ENCODE data around the gene NR2E3. TPM values are rescaled to one million over a fixed set of nuclear protein-coding genes. Genes with fewer than 3 reads are reported as not detected.
"Not testable (repeated sequence)": the region's sequence is repeated elsewhere in the genome, so short reads cannot be mapped to it uniquely, and the experiment has no call there.

Gene NR2E3
- total RNA-seq, 2 donors from 2014 or later: not detected

GRCh38 chr15:71820127-71820526 lies 9.8 kb downstream of the NR2E3 start:
- Mint-ChIP-seq H3K9me3 (peaks cover 13% of the 10 kb centered on the region), H3K36me3 (ENCODE audit: low read depth) (peaks cover 27% of the 10 kb centered on the region), H3K27me3 (no peaks in the 10 kb centered on the region), H3K27ac (no peak overlapping the region), H3K4me1 (no peaks in the 10 kb centered on the region), H3K4me3 (no peak overlapping the region)
- no peak for ATAC-seq (replicated peaks)

GRCh38 chr15:71821547-71822129 lies 11.3 kb downstream of the NR2E3 start:
- Mint-ChIP-seq H3K27me3 (no peaks in the 10 kb centered on the region), H3K36me3 (ENCODE audit: low read depth) (peaks cover 42% of the 10 kb centered on the region), H3K27ac (no peak overlapping the region), H3K4me1 (no peaks in the 10 kb centered on the region), H3K9me3 (peaks cover 13% of the 10 kb centered on the region), H3K4me3 (no peak overlapping the region)
- no peak for ATAC-seq (replicated peaks)

GRCh38 chr15:71822890-71823630 lies 12.7 kb downstream of the NR2E3 start:
- H3K27me3 Mint-ChIP-seq: no peaks in the 10 kb centered on the region
- no peak overlapping the region for H3K27ac Mint-ChIP-seq
- H3K4me1 Mint-ChIP-seq: no peaks in the 10 kb centered on the region
- peaks cover 13% of the 10 kb centered on the region for H3K9me3 Mint-ChIP-seq
- no peak overlapping the region for H3K4me3 Mint-ChIP-seq
- ATAC-seq (replicated peaks): no peak
- peaks cover 57% of the 10 kb centered on the region for H3K36me3 Mint-ChIP-seq (ENCODE audit: low read depth)

DNA sequence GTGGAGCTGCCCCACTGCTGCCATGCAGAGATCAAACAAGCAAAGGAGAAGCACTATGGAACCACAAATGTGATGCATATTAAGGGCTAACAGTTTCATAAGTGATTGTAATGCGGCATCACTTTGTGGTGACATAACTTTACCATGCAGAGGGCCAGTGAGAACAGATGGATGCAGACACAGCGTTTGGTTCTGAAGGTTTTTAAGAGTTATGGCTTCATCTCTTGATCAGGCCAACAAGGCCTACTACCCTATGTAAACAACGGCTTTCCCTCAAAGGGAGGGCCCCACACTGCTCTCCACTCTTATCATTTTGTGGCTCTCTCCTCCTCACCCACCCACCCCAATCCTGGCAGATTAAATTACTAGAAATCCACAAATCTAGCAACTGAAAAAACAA lies 13.4 kb downstream of the NR2E3 start:
- H3K36me3 Mint-ChIP-seq (ENCODE audit: low read depth): peaks cover 64% of the 10 kb centered on the region
- H3K27ac Mint-ChIP-seq: no peak overlapping the region
- H3K9me3 Mint-ChIP-seq: peaks cover 13% of the 10 kb centered on the region
- no peaks in the 10 kb centered on the region for H3K27me3 Mint-ChIP-seq
- H3K4me1 Mint-ChIP-seq: peaks cover 3% of the 10 kb centered on the region
- H3K4me3 Mint-ChIP-seq: no peak overlapping the region
- ATAC-seq (replicated peaks): no peak

- Mint-ChIP-seq H3K4me1 (peaks cover 6% of the 10 kb centered on the region), H3K9me3 (peaks cover 12% of the 10 kb centered on the region), H3K4me3 (no peak overlapping the region), H3K36me3 (ENCODE audit: low read depth) (peaks cover 78% of the 10 kb centered on the region), H3K27ac (no peak overlapping the region), H3K27me3 (no peaks in the 10 kb centered on the region)
- ATAC-seq (replicated peaks): no peak
Observed at GRCh38 chr15:71825021-71825730, 14.8 kb downstream of the NR2E3 start.

GRCh38 chr15:71826196-71826595 lies 15.8 kb downstream of the NR2E3 start:
- Mint-ChIP-seq H3K27ac (no peak overlapping the region), H3K4me1 (peaks cover 6% of the 10 kb centered on the region), H3K4me3 (no peak overlapping the region), H3K9me3 (peaks cover 7% of the 10 kb centered on the region), H3K27me3 (no peaks in the 10 kb centered on the region), H3K36me3 (ENCODE audit: low read depth) (peaks cover 81% of the 10 kb centered on the region)
- ATAC-seq (replicated peaks): no peak

DNA sequence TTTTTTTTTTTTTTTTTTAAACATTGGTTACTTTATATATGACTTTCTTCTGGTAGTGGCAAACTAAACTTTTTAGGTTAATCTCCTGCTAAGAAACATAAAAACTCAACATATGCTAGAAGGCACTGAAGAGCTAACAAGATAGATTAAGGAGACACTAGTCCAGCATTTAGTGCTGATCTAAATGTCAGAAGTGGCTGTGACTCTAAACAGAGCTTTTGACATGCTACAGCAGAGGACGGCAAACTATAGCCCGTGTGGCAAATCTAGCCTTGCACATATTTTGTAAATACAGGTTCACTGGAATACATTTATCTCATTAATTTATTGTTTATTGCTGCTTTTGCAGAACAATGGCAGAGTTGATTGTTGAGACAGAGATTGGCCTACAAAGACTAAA lies 20.6 kb downstream of the NR2E3 start:
- no peaks in the 10 kb centered on the region for H3K9me3 Mint-ChIP-seq
- no peak for ATAC-seq (replicated peaks)
- no peak overlapping the region for H3K27ac Mint-ChIP-seq
- peaks cover 6% of the 10 kb centered on the region for H3K4me1 Mint-ChIP-seq
- H3K36me3 Mint-ChIP-seq (ENCODE audit: low read depth): peaks cover 60% of the 10 kb centered on the region
- no peak overlapping the region for H3K4me3 Mint-ChIP-seq
- H3K27me3 Mint-ChIP-seq: no peaks in the 10 kb centered on the region

DNA sequence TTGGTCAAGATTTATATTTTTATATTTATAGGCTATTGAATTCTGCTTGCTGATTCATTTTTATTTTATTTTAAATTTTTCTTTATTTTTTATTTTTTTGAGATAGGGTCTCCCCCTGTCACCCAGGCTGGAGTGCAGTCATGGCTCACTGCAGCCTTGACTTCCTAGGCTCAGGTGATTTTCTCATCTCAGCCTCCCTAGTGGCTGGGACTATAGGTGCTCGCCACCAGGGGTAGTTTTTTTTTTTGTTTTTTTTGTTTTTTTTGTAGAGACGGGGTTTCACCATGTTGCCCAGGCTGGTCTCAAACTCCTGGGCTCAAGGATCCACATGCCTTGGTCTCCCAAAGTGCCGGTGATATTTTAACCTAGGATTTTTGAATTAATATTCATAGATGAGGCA lies 31.2 kb downstream of the NR2E3 start:
- no peak overlapping the region for H3K27ac Mint-ChIP-seq
- H3K36me3 Mint-ChIP-seq (ENCODE audit: low read depth): peaks cover 24% of the 10 kb centered on the region
- no peak overlapping the region for H3K4me3 Mint-ChIP-seq
- ATAC-seq (replicated peaks): no peak
- H3K9me3 Mint-ChIP-seq: no peaks in the 10 kb centered on the region
- H3K27me3 Mint-ChIP-seq: no peaks in the 10 kb centered on the region
- H3K4me1 Mint-ChIP-seq: no peaks in the 10 kb centered on the region

DNA sequence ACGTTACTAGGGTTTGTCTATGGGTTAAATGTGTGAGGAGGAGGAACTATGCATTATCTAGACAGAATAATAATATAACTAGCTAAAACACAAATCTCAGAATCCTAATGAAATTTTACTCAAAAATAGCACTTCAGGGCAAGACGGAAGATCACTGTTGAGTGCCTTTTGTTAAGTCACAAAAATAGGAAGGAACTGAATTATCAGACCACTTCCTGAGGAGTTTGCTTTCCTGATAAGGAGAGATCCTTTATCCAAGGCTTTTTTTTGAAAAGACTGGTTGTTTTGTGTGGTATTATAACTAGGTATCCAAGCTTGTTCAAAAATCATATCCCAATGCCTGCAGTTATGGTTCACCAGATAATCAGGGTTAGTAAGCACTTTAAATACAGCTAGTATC lies 34.6 kb downstream of the NR2E3 start:
- H3K9me3 Mint-ChIP-seq: no peaks in the 10 kb centered on the region
- H3K4me3 Mint-ChIP-seq: no peak overlapping the region
- H3K36me3 Mint-ChIP-seq (ENCODE audit: low read depth): peaks cover 53% of the 10 kb centered on the region
- no peaks in the 10 kb centered on the region for H3K4me1 Mint-ChIP-seq
- no peak for ATAC-seq (replicated peaks)
- no peaks in the 10 kb centered on the region for H3K27me3 Mint-ChIP-seq
- H3K27ac Mint-ChIP-seq: no peak overlapping the region

DNA sequence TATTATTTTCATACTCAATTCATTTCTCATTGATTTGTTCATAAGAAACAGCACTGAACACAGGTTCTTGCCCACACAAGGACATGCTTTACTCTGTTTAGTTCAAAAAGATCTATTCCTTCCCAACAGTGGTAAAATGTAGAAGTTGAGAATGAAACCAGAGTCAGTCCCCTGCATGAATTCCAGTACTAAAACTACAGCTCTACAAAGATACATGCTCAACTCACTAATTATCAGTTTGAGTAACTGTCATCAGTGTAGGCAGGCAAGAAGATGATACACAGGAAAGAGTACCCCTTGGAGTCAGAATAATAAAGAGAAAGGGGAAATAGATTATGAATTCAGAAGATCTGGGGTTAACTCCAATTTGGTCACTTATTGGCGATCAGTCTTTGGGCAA lies 43.2 kb downstream of the NR2E3 start:
- peaks cover 68% of the 10 kb centered on the region for H3K36me3 Mint-ChIP-seq (ENCODE audit: low read depth)
- peak overlapping the region; percentile 11 for H3K27ac Mint-ChIP-seq
- H3K4me3 Mint-ChIP-seq: no peak overlapping the region
- no peaks in the 10 kb centered on the region for H3K9me3 Mint-ChIP-seq
- peak; percentile 70 for ATAC-seq (replicated peaks)
- H3K27me3 Mint-ChIP-seq: no peaks in the 10 kb centered on the region
- H3K4me1 Mint-ChIP-seq: no peaks in the 10 kb centered on the region

DNA sequence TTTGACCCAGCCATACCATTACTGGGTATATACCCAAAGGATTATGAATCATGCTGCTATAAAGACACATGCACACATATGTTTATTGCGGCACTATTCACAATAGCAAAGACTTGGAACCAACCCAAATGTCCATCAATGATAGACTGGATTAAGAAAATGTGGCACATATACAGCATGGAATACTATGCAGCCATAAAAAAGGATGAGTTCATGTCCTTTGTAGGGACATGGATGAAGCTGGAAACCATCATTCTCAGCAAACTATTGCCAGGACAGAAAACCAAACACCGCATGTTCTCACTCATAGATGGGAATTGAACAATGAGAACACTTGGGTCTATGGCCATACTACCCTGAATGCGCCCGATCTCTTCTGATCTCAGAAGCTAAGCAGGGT lies 47.9 kb downstream of the NR2E3 start:
- not testable (repeated sequence) for H3K27ac Mint-ChIP-seq; H3K4me3 Mint-ChIP-seq; H3K27me3 Mint-ChIP-seq; H3K9me3 Mint-ChIP-seq; ATAC-seq (replicated peaks); H3K4me1 Mint-ChIP-seq
- H3K36me3 Mint-ChIP-seq (ENCODE audit: low read depth): peaks cover 57% of the 10 kb centered on the region
